ENCODE results near the gene NUDT12. TPM values are rescaled to one million over a fixed set of nuclear protein-coding genes. Genes with fewer than 3 reads are reported as not detected.

Gene NUDT12
- total RNA-seq, 1 donor from 2014 or later, result 7.4 TPM

DNA sequence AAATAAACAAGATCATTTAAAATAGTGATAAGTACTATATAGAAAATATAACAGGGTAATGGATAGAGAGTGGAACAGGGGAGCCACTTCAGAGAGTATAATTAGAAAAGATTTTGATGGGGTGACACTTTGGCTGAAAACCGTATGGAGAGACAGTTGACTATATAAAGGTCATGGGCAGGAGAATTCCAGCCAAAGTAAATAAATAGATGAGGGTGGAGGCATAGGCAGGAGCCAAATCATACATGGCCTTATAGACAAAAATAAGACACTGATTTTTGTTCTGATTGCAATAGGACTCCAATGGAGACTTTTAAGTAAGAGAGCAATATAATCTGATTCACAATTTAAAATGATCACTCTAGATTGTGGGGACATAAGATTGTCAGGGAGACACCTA, 37.5 kb upstream of the NUDT12 start:
- Mint-ChIP-seq H3K4me1 (ENCODE audit: low read depth) (peaks cover 45% of the 10 kb centered on the region), H3K27ac (ENCODE audit: unreplicated experiment) (no peak overlapping the region), H3K9me3 (ENCODE audit: low read depth) (peaks cover 2% of the 10 kb centered on the region), H3K27me3 (ENCODE audit: low read depth) (no peaks in the 10 kb centered on the region), H3K36me3 (ENCODE audit: low read depth) (no peaks in the 10 kb centered on the region), H3K4me3 (ENCODE audit: unreplicated experiment) (no peak overlapping the region)
- DNase-seq (ENCODE audit: low spot score), result no peak
- TF ChIP-seq CTCF (IDR thresholded peaks at IDR 0.05), result no peak

DNA sequence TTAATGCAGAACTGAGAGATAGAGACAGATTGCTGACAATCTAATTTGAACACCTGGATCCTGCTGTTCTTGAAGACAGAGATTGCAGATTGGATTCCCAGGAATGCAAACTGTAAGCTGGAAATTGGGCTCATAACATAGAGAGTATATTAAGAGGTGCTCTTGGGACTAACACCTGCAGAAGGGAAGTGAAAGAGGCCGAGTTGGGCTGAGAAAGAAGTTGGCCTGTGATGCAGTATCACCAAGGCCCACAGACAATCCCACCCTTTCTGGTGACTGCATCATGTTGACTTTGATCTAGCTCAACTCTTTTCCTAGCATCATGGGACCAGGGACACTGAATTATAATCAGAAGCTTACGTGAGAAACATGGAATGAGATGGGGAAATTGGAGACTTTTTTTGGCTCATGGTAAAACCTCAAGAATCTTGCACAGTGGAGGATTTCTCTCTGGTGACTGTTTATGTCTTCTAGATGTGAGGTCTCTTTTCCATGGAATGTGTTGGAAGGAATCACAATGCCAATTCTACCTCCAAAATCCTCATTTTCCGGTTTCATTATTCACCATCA, 36.5 kb upstream of the NUDT12 start:
- no peaks in the 10 kb centered on the region for H3K27me3 Mint-ChIP-seq (ENCODE audit: low read depth)
- H3K4me1 Mint-ChIP-seq (ENCODE audit: low read depth), result peaks cover 48% of the 10 kb centered on the region
- TF ChIP-seq CTCF (IDR thresholded peaks at IDR 0.05), result no peak
- no peaks in the 10 kb centered on the region for H3K36me3 Mint-ChIP-seq (ENCODE audit: low read depth)
- H3K27ac Mint-ChIP-seq (ENCODE audit: unreplicated experiment), result peak overlapping the region; percentile 89
- peaks cover 2% of the 10 kb centered on the region for H3K9me3 Mint-ChIP-seq (ENCODE audit: low read depth)
- no peak for DNase-seq (ENCODE audit: low spot score)
- H3K4me3 Mint-ChIP-seq (ENCODE audit: unreplicated experiment), result no peak overlapping the region

GRCh38 chr5:103590221-103590620, 27.6 kb upstream of the NUDT12 start:
- no peaks in the 10 kb centered on the region for H3K9me3 Mint-ChIP-seq (ENCODE audit: low read depth)
- H3K27ac Mint-ChIP-seq (ENCODE audit: unreplicated experiment), result no peak overlapping the region
- no peaks in the 10 kb centered on the region for H3K27me3 Mint-ChIP-seq (ENCODE audit: low read depth)
- no peak for DNase-seq (ENCODE audit: low spot score)
- TF ChIP-seq CTCF (IDR thresholded peaks at IDR 0.05), result no peak
- H3K36me3 Mint-ChIP-seq (ENCODE audit: low read depth), result no peaks in the 10 kb centered on the region
- no peak overlapping the region for H3K4me3 Mint-ChIP-seq (ENCODE audit: unreplicated experiment)
- H3K4me1 Mint-ChIP-seq (ENCODE audit: low read depth), result peaks cover 19% of the 10 kb centered on the region

DNA sequence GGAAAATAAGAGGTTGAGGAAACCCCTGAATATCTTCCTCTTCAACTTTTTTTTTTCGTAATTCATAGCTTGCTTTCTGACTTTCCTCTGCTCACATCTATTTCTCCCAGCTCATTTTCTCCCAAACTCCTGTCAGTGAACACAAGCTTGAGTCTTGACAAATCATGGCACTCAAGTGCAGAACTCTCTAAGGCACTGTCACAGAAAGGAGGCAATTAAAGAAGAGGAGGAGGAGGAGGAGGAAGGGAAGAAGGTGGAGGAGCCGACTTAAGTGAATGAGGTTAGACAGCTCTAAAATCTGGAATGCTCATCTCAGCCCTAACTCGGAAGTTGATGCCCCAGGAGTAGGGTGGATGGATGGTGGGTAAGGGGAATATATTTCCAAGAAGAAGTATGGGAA, 27.2 kb upstream of the NUDT12 start:
- peak overlapping the region; percentile 28 for H3K27ac Mint-ChIP-seq (ENCODE audit: unreplicated experiment)
- H3K4me3 Mint-ChIP-seq (ENCODE audit: unreplicated experiment), result no peak overlapping the region
- H3K4me1 Mint-ChIP-seq (ENCODE audit: low read depth), result peaks cover 19% of the 10 kb centered on the region
- no peaks in the 10 kb centered on the region for H3K36me3 Mint-ChIP-seq (ENCODE audit: low read depth)
- no peak for DNase-seq (ENCODE audit: low spot score)
- no peaks in the 10 kb centered on the region for H3K27me3 Mint-ChIP-seq (ENCODE audit: low read depth)
- TF ChIP-seq CTCF (IDR thresholded peaks at IDR 0.05), result no peak
- no peaks in the 10 kb centered on the region for H3K9me3 Mint-ChIP-seq (ENCODE audit: low read depth)

- TF ChIP-seq CTCF (IDR thresholded peaks at IDR 0.05), result no peak
- H3K9me3 Mint-ChIP-seq (ENCODE audit: low read depth), result no peaks in the 10 kb centered on the region
- no peak overlapping the region for H3K4me3 Mint-ChIP-seq (ENCODE audit: unreplicated experiment)
- H3K36me3 Mint-ChIP-seq (ENCODE audit: low read depth), result no peaks in the 10 kb centered on the region
- no peaks in the 10 kb centered on the region for H3K27me3 Mint-ChIP-seq (ENCODE audit: low read depth)
- peaks cover 19% of the 10 kb centered on the region for H3K4me1 Mint-ChIP-seq (ENCODE audit: low read depth)
- no peak for DNase-seq (ENCODE audit: low spot score)
- H3K27ac Mint-ChIP-seq (ENCODE audit: unreplicated experiment), result no peak overlapping the region
Observed at GRCh38 chr5:103589357-103589756, 26.8 kb upstream of the NUDT12 start.

All from chondrocyte (in vitro differentiated cells).